ENCODE results near the gene COX6B1. TPM values are rescaled to one million over a fixed set of nuclear protein-coding genes. Genes with fewer than 3 reads are reported as not detected.
"Not testable (repeated sequence)": the region's sequence is repeated elsewhere in the genome, so short reads cannot be mapped to it uniquely, and the experiment has no call there.

The COX6B1 gene, protein sequence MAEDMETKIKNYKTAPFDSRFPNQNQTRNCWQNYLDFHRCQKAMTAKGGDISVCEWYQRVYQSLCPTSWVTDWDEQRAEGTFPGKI
- 236 and 493 TPM in 2 replicates for total RNA-seq

DNA sequence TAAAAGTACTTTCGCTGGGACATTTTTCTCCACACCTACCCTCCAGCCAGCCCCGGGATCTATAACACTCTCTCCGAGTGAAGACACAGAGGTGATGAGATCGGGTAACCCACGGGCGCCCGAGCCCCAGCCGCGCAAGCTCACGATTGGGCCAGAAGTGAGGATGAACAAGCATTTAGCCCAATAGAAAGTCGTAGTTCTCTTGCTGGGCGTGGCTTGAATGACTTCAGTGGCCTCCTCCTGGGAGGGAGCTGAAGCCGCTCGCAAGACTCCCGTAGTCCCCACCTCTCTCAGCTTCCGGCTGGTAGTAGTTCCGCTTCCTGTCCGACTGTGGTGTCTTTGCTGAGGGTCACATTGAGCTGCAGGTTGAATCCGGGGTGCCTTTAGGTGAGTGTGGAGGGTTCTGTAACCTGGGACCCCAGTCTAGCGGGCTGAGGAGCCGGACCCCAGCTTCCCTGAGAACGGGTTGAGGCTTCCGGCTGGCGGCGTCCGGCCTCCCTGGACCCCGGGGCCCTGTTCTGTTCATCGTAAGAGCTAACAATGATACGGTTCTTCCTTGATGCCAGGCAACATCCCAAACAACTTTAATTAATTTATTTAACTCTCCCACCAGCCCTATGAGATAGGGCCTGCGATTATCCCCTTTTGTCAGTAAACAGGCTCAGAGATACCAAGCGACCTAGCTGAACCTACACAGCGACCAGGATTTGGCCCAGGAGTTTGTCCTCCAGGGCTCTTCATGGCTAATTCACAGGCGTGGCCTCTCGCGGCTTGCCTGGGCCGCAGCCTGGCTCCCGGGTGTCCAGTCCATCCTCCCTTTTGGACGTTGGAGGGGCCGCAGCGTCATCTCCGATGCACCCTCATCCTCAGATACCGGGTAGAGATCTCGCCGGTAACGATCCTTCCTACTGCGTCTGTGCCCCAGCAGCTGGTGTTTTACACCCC lies at the start of gene COX6B1:
Gene COX6B1 (plus strand): TSS at position 307 of the 945 bp plus-strand sequence. CDS start 2,921 bp downstream, outside the sequence.
- DNase-seq, result peak; percentile 96

DNA sequence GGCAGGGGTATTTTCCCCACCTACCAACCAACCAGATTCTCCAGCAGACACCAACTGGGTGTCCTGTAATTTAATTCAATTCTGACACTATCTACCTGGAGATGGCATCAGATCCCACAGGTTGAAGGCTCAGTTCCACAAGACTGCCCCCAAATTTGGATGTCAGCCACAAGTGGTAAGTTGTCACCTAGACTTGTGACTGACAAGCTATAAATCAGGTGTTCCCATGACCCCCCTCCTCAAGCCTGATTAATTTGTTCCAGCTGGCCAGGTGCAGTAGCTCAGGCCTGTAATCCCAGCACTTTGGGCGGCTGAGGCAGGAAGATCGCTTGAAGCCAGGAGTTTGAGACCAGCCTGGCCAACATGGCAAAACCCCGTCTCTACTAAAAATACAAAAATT lies 46.2 kb upstream of the COX6B1 start:
- DNase-seq, result no peak

DNA sequence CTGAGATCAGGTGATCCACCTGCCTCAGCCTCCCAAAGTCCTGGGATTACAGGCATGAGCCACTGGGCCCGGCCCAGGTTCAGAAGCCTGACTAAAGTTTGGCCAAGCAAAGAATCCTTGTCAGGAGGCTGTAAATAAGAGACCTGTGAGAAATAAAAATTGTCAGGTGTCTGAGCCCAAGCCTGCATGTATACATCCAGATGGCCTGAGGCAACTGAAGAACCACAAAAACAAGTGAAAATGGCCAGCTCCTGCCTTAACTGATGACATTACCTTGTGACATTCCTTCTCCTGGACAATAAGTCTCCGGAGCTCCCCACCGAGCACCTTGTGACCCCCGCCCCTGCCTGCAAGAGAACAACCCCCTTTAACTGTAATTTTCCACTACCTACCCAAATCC lies 43.7 kb upstream of the COX6B1 start:
- not testable (repeated sequence) for DNase-seq

DNA sequence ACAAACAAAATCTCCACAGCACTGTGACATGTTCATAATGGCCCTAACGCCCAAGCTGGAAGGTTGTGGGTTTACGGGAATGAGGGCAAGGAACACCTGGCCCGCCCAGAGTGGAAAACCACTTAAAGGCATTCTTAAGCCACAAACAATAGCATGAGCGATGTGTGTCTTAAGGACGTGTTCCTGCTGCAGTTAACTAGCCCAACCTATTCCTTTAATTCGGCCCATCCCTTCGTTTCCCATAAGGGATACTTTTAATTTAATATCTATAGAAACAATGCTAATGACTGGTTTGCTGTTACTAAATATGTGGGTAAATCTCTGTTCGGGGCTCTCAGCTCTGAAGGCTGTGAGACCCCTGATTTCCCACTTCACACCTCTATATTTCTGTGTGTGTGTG lies 41.0 kb upstream of the COX6B1 start:
- not testable (repeated sequence) for DNase-seq

DNA sequence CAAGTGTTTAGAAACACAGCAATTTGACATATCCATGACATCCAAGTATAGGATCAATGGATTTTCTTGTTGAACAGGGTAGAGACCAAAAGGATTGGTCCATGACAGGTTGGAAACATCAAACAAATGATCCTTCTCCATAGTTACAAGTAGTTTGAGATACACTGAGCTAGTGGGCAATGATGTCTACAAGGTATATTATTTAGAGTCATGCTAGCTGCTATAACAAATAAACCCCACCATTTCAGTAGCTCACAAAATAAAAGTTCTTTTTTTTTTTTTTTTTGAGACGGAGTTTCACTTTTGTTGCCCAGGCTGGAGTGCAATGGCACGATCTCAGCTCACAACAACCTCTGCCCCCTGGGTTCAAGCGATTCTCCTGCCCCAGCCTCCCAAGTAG lies 40.5 kb upstream of the COX6B1 start:
- no peak for DNase-seq

DNA sequence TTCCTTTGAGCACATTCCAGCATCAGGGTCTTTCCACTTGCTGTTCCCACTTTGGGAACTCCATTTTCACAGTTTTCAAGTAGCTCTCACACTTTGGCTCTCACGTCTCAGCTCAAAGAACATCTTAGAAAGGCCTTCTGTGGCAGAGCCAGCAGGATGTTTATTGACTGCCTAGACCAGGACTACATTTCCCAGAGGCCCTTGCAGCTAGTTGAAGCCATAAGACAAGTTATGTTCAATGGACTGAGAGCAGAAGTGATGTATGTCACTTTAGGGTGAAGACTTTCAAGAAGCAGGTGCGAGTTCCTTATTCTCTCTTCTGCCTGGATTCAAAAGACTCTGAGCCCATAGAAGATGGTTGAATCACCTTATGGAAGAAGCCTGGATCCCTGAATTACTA lies 39.9 kb upstream of the COX6B1 start:
- DNase-seq, result peak; percentile 13

DNA sequence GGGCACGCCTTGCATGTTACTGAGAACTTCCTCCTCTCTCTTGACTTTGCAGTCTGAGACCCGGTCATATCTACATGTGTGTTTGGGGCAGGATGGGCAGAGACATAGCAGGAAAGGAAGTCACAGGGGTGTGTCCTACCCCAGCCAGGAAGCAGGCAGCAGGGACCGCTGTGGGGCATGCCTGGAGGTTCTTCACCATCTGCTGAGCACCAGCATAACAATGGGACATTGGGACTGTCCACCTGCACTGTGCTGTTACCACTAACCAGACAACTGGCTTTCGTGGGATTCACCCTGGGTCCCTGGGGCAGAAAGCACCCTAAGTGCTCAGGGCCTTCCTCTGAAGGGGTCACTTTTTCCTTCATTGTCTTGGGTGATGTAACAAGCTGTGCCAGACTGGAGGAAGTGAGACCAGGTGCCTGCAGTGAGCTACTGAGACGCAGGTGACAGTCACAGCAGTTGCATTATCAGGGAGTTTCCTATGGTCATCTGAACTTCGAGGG lies 38.2 kb upstream of the COX6B1 start:
- no peak for DNase-seq

DNA sequence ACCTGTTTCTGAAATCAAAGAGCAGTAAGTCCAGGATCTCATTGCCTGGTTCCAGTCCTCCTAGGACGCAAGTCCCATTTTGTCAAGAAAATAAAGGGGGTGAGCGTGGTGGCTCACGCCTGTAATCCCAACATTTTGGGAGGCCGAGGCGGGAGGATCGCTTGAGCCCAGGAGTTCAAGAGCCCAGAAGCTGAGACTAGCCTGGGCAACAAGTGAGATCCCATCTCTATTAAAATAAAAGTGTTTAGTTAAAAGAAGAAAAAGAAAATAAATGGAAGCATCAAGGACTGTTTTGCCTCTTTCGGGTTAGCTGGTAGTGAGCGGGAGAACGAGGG lies 35.9 kb upstream of the COX6B1 start:
- DNase-seq, result no peak

DNA sequence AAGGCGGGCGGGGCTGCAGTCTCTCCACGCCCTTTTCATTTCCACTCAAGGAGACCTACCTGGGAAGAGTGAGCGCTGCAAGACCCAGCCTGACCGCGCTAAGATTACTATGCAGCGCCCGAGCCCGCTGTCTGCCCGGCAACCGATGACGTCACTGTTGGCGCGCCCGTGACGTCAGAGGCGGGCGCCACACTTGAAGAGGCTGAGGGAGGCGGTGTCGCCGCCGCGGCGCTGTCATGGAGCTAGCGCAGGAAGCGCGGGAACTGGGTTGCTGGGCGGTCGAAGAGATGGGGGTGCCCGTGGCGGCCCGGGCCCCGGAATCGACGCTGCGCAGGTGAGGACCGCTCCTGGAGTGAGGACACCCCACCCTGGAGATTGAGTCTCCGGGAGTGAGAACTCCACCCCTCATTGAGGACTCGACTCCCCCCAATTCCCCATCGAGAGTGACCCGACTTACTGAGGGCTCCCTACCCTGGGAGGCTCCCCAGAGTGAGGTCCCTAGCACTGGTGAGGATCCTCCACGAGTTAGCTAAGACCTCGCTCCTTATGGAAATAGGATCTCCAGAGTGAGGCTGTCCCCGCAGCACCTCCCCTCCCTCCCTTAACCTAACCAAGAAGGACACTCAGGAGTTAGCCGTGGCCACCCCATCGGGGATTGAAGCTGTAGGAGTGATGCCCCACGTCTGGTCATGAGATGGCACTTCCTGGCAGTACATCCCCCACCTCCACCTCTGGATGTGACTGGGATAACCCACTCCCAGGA lies 35.4 kb upstream of the COX6B1 start, which contains the start of gene HAUS5:
Gene HAUS5 (plus strand): TSS at position 177 of the 763 bp plus-strand sequence. CDS start 60 bp downstream, at position 237.
- peak; percentile 95 for DNase-seq

DNA sequence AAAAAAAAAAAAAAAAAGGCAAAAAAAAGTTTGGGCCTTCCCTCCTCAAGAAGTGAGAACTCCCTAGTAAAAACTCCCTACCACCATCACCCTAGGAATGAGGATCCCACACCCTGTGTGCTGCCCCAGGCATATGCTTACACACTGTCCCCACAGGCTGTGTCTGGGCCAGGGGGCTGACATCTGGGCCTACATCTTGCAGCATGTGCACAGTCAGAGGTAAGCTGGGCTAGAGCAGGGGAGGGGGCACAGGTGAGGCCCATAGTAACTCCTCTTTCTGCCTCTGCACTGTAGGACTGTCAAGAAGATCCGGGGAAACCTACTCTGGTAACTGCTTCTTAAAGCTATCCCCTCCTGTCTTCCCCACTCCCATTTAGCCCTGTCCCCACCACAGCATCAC lies 34.5 kb upstream of the COX6B1 start:
- DNase-seq, result no peak

DNA sequence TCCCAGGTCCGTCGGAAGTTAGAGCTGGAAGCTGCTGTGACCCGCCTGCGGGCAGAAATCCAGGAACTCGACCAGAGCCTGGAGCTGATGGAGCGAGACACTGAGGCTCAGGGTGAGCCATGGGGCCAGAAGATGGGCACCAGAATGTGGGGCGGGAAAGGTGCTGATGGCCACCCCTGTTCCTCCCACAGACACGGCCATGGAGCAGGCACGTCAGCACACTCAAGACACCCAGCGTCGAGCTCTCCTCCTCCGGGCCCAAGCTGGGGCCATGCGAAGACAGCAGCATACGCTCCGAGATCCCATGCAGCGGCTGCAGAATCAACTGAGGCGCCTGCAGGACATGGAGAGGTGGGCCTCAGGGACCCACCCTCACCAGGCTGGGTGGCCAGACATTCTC lies 33.1 kb upstream of the COX6B1 start:
- no peak for DNase-seq

DNA sequence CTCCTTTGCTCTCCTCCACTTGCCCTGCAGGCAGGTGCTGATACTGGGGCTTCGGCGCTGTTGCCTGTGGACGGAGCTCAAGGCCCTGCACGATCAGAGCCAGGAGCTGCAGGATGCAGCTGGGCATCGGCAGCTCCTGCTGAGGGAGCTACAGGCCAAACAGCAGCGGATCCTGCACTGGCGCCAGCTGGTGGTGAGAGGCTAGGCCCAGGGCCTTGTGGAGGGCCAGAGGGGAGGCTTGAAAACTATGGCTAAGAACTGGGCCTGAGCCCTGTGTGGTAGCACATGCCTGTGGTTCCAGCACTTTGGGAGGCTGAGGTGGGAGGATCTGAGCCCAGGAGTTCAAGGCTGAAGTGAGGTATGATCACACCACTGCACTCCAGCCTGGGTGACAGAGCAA lies 29.3 kb upstream of the COX6B1 start:
- no peak for DNase-seq

DNA sequence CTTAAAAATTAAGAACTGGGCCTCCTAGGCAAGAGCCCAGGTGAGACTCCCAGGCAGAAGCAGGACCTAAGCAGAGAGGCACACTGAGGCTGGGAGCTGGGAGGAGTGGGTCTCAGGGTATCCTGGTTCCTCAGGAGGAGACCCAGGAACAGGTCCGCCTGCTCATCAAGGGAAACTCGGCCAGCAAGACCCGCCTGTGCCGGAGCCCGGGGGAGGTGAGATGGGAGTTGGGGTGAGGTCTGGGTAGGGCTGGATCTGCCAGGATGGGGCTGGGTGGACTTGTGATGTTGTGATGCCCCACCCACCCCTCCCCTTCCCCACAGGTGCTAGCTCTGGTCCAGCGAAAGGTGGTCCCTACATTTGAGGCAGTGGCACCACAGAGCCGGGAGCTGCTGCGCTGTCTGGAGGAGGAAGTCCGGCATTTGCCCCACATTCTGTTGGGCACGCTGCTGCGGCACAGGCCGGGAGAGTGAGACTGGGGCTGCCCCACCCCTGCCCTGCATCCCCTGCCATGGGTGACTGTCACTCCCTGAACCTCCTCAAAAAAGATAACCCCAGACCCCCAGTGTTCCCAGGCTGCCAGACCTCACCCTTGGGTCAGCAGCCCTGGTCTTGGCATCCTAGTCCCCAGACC lies 28.7 kb upstream of the COX6B1 start:
- DNase-seq, result no peak

DNA sequence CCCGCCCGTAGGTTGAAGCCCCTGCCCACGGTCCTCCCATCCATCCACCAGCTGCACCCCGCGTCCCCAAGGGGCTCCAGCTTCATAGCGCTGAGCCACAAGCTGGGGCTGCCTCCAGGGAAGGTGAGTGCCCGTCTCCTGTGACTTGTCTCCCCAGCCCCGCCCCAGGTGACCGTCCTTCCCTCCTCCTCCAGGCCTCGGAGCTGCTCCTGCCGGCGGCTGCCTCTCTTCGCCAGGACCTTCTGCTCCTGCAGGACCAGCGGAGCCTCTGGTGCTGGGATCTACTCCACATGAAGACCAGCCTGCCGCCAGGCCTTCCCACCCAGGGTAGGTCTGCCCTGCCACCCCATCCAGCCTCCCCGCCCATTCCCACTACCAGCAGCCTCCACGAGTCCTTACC lies 28.1 kb upstream of the COX6B1 start:
- DNase-seq, result no peak

DNA sequence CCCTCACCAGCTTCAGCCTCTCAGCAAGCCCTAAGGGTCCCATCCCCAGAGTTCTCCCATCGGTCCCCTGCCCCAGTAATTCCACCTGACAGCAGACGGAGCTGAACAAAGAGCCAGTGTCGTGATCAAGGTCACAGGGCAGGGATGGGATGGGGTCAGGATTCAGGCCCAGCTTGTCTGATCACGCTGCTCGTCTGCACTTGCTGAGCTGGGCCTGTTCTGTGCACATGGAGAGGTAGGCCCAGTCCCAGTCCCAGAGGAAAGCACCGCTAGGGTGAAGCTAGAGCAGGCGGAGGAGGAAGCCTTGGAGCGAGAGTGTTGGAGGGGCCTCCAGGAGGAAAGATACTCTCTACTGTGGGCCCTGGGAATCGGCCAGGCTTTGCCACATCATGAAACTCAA lies 26.4 kb upstream of the COX6B1 start:
- DNase-seq, result no peak

DNA sequence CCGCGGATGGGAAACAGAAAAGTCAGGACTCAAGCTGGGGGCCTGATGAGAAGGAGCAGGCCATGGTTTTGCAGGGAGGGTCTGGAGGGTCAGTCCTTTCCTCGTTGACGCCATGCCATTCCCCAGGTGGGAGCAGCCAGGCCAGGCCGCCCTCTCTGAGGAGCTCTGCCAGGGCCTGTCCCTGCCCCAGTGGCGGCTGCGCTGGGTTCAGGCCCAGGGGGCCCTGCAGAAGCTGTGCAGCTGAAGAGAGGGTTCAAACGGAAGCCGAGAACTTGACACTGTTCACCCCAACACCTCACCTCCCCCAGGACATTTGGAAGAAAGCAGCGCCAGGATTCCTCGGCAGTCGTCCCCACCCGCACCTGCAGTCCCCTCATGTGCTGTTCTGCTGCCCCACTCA lies 25.4 kb upstream of the COX6B1 start:
- DNase-seq, result no peak

DNA sequence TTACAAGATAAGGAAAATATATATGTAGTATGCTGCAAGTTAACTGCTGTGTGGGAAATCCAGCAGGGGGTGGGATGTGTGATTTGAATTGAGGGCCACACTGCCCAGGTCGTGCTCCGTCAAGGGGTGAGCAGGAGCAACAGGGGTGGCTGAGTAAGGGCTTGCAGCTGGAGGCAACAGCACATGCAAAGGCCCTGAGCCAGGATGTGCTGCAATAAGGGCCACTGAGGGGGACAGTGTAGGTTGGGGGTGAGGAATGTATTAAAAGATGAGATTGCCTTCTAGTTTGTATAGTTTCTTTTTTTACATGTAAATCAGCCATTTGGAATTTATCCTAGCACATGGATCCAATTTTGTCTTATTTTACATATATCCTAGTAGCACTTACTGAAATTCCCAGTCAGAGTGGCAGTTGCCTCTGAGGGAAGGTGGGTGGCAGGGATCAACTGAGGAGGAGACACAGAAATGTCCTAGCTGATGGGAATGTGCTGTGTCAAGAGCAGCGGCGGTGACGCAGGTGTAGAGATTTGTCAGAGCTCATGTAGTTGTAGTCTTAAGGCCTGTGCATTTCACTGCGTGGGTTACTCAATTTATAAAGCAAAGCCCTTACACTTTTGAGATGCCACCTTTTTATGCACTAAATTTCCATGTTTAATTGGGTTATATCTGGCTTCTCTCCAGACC lies 24.7 kb upstream of the COX6B1 start:
- DNase-seq, result no peak

DNA sequence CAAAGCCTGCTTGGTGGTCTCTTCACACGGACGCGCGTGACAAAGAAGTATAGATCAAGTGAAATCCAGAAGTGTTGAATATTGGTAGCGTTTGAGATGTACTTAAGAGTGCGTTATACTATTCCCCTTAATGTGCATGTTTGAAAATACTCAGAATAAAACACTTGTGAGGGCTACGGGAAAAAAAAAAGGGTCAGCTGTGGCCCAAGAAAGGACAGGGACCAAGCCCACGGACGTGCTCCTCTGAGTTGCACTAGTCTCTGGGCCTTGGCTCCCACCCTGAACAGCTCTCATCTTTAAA lies 19.9 kb upstream of the COX6B1 start:
- no peak for DNase-seq

DNA sequence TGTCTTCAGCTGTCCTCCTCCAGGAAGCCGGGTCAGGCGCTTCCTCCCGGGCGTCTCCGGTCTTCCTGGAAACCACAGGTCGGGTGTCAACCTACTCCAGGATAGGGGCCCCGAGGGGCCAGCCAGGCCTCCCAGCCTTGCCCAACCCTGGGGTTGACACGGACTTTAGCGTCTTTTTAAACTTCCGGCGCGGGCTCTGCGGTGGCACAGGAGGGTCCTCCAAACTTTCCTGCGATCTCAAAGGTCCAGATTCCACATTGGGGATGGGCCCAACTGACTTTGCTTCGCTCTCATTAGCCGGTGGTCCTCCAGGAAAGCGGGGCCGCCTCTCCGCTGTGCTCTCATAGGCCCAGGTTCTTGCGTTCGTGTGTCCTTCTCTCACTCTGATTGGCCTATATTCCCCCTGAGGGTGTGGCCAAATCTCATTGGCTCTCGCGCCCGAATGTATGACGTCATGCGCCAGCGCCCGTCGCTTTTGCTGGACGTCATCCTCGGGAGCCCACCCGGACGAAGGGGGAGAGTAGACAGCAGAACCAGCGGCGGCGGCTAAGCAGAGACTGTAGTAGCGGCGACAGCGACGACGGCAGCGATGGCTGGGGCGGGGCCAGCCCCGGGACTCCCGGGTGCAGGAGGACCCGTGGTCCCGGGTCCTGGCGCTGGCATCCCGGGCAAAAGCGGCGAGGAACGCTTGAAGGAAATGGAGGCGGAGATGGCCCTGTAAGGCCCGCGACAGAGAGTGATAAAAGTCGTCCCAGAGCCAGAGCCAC lies 19.4 kb upstream of the COX6B1 start, which contains the start of gene RBM42:
Gene RBM42 (plus strand): TSS at position 472 of the 767 bp plus-strand sequence. CDS start 118 bp downstream, at position 590.
- DNase-seq, result peak; percentile 99

DNA sequence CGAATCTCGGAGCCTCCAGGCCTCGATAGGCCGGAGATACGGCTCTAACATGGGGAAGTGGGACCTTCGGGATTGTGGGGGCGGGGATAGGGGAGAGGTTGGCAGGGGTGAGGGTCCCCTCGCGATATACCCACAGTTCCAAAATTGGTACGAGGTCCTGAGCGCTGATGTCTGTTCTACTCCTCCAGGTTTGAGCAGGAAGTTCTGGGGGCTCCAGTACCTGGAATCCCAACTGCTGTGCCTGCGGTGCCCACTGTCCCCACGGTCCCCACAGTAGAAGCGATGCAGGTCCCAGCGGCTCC lies 18.8 kb upstream of the COX6B1 start:
- DNase-seq, result no peak

DNA sequence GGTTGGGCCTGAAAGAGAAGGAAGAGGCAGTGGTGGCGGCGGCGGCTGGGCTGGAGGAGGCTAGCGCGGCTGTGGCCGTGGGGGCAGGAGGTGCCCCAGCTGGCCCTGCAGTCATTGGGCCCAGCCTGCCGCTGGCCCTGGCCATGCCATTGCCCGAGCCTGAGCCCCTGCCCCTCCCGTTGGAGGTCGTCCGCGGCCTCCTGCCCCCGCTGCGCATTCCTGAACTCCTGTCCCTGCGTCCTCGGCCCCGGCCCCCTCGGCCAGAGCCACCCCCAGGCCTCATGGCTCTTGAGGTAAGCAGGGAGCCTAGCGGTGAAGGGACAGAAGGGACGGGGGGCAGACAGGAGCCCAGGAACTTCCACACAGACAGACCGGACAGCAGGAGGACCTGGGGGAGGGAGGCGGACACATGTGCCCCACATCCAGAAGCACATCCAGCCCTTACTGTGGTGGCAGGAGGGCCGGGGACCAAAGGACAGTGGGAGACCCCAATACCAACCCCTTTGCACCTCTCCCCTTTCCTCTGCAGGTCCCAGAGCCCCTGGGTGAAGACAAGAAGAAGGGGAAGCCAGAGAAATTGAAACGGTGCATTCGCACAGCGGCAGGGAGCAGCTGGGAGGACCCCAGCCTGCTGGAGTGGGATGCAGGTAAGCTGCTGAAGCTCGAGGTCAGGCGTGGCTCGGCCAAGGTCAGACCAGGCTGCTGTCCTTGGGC lies 14.2 kb upstream of the COX6B1 start:
- no peak for DNase-seq
